GM19463 (cell line): ENCODE measurements around the gene OSBPL10.
"Not testable (repeated sequence)": the region's sequence is repeated elsewhere in the genome, so short reads cannot be mapped to it uniquely, and the experiment has no call there.

ENCODE experiments used
- ATAC-seq: cut with Tn5 transposase; IDR thresholded peaks from one replicate; pipeline ENCODE4 v1.9.1; 2021; ENCODE audit warnings: mild to moderate bottlenecking, moderate library complexity; ENCODE audit not compliant: unreplicated experiment

Gene OSBPL10

GRCh38 chr3:31981206-31982181, at the start of gene OSBPL10, which contains the start of gene ZNF860:
Gene OSBPL10, minus strand, starts transcription at chr3:31981262. Its CDS starts 83 bp downstream, at chr3:31981179.
Gene ZNF860, plus strand, starts transcription at chr3:31981750. Its CDS starts 7,330 bp downstream, at chr3:31989080.
- ATAC-seq = peak; percentile 18

DNA sequence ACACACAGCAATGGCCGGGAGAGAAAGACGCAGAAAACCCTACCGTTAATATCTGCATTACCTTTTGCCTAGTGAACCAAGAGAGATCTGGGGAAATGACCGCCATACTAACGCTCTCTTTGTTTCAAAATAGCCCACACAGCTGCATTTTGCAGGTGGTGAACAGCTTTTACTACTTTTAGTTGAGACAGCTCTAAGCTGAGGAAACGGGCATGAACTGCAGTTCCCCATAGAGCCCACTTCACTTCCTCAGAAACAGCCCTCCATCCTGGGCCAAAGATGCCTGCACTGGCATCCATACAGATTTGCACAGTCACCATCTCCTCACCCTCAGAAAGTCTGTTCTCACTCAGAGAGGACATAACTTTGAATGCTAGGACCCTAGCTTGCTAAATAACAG, 45.5 kb upstream of the OSBPL10 start:
- ATAC-seq = no peak

DNA sequence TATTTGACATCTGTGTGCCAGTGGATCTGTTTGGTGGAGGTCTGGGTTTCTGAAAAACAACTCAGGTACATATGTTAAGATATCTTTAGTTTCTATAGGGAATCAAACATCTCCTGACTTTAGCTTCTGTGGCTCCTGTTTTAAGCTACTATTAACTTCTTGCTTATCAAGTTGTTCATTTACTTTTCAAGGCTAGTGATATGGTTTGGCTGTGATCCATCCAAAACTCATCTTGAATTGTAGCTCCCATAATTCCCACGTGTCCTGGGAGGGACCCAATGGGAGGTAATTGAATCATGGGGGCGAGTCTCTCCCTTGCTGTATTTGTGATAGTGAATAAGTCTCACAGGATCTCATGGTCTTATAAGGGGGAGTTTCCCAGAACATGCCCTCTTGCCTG, 41.9 kb upstream of the OSBPL10 start:
- no peak for ATAC-seq

DNA sequence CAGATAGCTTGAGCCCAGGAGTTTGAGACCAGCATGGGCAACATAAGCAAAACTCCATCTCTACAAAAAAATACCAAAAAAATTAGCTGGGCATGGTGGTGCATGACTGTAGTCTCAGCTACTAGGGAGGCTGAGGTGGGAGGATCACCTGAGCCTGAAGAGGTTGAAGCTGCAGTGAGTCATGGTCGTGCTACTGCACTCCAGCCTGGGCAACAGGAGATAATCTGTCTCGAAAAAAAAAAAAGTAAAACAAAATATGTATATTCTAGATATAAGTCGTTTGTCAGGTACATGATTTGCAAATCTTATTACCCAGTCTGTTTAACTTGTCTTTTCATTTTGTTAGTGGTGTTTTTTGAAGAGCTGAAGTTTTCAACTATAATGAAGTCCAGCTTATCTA, 40.7 kb upstream of the OSBPL10 start:
- ATAC-seq = no peak

- no peak for ATAC-seq
Measured at GRCh38 chr3:32021155-32021554, 40.1 kb upstream of the OSBPL10 start.

- no peak for ATAC-seq
Measured at GRCh38 chr3:32018757-32019564, 37.9 kb upstream of the OSBPL10 start.

GRCh38 chr3:32017286-32017685, 36.2 kb upstream of the OSBPL10 start:
- no peak for ATAC-seq

GRCh38 chr3:32015638-32016037, 34.6 kb upstream of the OSBPL10 start:
- not testable (repeated sequence) for ATAC-seq

DNA sequence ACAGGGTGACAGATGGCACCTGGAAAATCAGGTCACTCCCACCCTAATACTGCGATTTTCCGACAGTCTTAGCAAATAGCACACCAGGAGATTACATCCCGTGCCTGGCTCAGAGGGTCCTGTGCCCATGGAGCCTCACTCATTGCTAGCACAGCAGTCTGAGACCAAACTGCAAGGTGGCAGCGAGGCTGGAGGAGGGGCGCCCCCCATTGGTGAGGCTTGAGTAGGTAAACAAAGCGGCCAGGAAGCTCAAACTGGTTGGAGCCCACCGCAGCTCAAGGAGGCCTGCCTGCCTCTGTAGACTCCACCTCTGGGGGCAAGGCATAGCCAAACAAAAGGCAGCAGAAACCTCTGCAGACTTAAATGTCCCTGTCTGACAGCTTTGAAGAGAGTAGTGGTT, 29.6 kb upstream of the OSBPL10 start:
- ATAC-seq = not testable (repeated sequence)

GRCh38 chr3:32009957-32010356, 28.9 kb upstream of the OSBPL10 start:
- ATAC-seq = no peak

- no peak for ATAC-seq
Measured at GRCh38 chr3:32009101-32009500, 28.0 kb upstream of the OSBPL10 start.

GRCh38 chr3:32004113-32004765, 23.2 kb upstream of the OSBPL10 start:
- ATAC-seq = no peak

- ATAC-seq = no peak
Measured at GRCh38 chr3:32003380-32003779, 22.3 kb upstream of the OSBPL10 start.

DNA sequence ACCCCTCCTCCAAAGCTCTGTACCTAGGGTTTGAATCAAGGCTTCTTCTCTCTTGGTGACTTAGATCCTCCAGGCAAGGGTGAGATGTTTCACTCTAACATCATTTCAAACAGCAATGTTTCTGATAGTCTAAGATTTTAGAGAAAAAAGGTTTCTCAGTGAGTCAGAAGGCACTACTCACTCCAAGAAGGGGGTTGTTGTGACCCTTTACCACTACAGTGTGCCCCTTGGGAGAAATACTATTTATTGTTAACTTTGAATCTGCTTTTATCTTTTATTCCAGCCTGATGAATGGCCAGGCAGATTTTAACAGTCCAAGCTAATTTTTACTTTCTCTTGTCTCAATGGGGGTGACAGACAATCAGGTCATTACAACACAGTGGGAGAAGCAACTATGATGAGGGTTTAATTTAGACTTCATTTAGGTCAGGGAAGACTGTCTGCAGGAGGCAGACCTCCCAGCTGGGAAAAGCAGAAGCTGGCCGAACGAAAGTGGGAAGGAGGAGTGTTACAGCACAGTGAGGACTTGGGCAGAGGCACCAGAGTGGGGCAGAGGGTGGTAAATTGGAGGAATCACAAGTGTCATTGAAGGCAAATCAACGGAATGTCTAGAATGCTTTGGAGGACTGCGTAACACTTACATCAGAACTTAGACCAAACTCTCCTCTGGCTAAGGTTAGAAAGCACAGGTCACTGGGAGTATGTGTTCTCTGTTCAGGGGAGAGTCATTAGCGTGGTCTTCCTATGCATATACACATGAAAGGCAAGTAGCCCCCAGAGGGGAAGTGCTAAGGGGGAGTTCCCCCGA, 21.7 kb upstream of the OSBPL10 start:
- no peak for ATAC-seq

DNA sequence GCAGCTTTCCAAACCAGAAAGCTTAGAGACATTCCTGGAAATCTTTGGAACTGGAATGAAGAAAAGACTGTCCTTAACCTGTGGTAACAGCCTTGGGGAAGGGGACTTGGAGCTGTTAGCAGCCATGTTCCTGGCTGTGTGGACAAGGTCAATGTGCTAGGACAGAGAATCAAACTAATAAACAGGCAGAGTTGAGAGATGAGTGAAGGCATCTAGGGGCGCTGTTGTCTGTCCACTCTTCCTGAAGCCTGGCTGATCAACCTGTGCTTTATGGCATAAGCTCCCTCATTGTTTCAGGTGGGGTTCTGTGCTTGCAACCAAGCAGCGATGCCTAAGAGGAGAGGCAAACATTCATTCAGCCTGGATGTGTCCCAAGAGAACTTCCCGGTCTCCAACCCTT, 19.8 kb upstream of the OSBPL10 start:
- no peak for ATAC-seq

DNA sequence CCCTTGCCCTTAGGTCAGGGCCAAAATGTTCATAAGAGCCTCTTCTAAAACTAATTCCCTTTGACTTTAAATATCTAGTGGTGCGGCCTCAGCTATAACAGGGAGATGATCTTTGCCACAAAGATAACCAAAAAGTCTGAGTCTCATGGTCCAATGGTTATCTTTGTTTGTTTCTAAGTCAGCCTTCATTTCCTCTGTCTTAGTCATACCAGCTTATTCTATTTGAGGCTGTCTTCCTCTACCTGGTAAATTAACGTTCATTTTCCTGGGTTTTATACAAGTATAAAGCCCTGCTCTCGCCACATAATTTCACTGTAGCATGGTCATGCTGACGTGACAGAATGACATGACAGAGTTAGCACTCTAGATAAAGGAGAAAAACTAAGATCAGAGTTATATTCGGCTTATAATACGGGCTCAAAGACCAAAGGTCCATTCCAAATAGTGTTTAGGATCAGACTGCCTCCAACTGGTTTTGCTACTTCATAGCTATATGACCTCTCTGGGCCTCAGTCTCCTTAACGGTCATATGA, 18.9 kb upstream of the OSBPL10 start:
- peak; percentile 78 for ATAC-seq

DNA sequence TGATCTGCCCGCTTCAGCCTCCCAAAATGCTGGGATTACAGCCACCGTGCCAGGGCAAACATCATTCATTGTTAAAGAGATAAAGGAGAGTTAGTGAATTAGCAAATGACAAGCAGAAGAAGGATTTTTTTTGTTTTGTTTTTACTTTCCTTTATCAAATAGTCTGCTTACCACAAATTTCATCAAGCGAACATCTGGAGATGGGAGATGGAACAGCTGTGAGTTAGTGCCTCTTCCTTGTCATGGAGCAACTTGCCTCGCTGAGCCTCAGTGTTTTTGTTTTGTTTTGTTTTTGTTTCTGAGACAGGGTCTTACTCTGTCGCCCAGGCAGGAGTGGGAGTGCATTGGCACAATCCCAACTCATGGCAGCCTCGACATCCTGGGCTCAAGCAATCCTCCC, 16.4 kb upstream of the OSBPL10 start:
- no peak for ATAC-seq

- ATAC-seq = no peak
Measured at GRCh38 chr3:31996195-31996594, 15.1 kb upstream of the OSBPL10 start.

DNA sequence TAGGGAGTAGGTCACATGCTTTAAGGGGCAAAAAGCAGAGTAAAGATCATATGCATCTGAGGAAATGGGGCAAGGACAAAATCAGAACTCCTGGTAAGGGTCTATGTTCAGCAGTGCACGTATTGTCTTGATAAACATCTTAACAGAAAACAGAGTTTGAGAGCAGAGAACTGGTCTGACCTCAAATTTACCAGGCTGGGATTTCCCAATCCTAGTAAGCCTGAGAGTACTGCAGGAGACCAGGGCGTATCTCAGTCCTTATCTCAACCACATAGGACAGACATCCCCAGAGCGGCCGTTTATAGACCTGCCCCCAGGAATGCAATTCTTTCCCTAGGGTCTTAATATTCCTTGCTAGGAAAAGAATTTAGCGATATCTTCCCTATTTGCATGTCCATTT, 14.0 kb upstream of the OSBPL10 start:
- not testable (repeated sequence) for ATAC-seq

DNA sequence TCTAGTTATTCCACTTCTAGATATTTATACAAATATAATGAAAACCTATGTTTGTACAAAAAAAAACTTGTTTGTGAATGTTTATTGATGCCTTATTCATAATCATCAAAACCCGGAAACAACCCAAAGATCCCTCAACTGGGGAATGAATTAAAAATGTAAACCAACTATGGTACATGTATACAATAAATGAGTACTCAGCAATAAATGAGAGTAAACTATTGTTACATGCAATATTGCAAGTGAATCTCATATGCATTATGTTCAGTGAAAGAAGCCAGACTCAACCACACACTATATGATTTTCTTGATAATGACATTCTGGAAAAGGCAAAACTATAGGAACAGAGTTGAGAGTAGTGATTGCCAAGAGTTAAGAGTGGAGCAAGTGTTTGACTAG, 12.8 kb upstream of the OSBPL10 start:
- no peak for ATAC-seq
